HepG2 (cell line): ENCODE data around the gene DCLRE1C. TPM values are rescaled to one million over a fixed set of nuclear protein-coding genes. Genes with fewer than 3 reads are reported as not detected.

Experiments
- DNMT1 ChIP-seq: sonication (generic); formaldehyde crosslinking; IDR thresholded peaks from 2 replicates; pipeline ENCODE4 v1.5.1; 2020; ENCODE audit warnings: mild to moderate bottlenecking, missing genetic modification reagents
- ZNF3 ChIP-seq: IDR thresholded peaks from 2 replicates; pipeline ENCODE4 v1.7.0; 2017; ENCODE audit warnings: inconsistent platforms
- ZNF33A ChIP-seq: sonication (generic); formaldehyde crosslinking; IDR thresholded peaks from 2 replicates; pipeline ENCODE4 v1.5.1; 2020; ENCODE audit warnings: missing genetic modification reagents, mild to moderate bottlenecking, moderate library complexity, borderline replicate concordance
- ZNF703 ChIP-seq: sonication (generic); formaldehyde crosslinking; IDR thresholded peaks from 2 replicates; pipeline ENCODE4 v1.5.1; 2020; ENCODE audit warnings: missing genetic modification reagents, mild to moderate bottlenecking, moderate library complexity, borderline replicate concordance
- polyA plus RNA-seq, 8 experiments: library from polyadenylated mRNA; depleted of rRNA in 3 of 8; stranded (reverse) in 7 of 8; unstranded in 1 of 8; fragments of >200 nt; fragmentation: Illumina TruSeq in 4 of 8; extraction: Trizol in 4 of 8; gene quantifications; 2 replicates each; pipeline versions ENCODE4 v1.2.1 to v1.2.3, GENCODE V29; 2011 to 2016; ENCODE audit warnings: low read depth in 4 of 8, missing spikeins in 1 of 8, mixed read lengths in 1 of 8; ENCODE audit not compliant: insufficient read depth in 1 of 8
- total RNA-seq, 5 experiments: library from RNA; depleted of rRNA; stranded (reverse); fragments of >200 nt; fragmentation: Illumina TruSeq; extraction: Trizol; gene quantifications; 2 replicates each; pipeline ENCODE4 v1.2.3, GENCODE V29; 2016; ENCODE audit warnings: low read depth in 1 of 5
- TF ChIP-seq, protein P1 (sequence below): sonication (generic); formaldehyde crosslinking; IDR thresholded peaks from 2 replicates; pipeline ENCODE4 v1.8.1; 2023; ENCODE audit warnings: mild to moderate bottlenecking, inconsistent platforms, moderate library complexity, missing genetic modification reagents, borderline replicate concordance
- TF ChIP-seq, protein P2 (sequence below), 2 experiments: sonication (generic) in 1 of 2; formaldehyde crosslinking in 1 of 2; IDR thresholded peaks; 2 replicates each; pipeline versions ENCODE4 v1.4.0 to v1.6.1; 2016 to 2020; ENCODE audit warnings: borderline replicate concordance in 1 of 2, low read depth in 1 of 2, mild to moderate bottlenecking in 1 of 2, missing genetic modification reagents in 1 of 2

DCLRE1C gene
- total and polyA plus RNA-seq, 2 of the 13 experiments (the other 11 are each of a cell fraction or from before 2014, with no cell fraction given) = 3.0 to 10.3 TPM

DNA sequence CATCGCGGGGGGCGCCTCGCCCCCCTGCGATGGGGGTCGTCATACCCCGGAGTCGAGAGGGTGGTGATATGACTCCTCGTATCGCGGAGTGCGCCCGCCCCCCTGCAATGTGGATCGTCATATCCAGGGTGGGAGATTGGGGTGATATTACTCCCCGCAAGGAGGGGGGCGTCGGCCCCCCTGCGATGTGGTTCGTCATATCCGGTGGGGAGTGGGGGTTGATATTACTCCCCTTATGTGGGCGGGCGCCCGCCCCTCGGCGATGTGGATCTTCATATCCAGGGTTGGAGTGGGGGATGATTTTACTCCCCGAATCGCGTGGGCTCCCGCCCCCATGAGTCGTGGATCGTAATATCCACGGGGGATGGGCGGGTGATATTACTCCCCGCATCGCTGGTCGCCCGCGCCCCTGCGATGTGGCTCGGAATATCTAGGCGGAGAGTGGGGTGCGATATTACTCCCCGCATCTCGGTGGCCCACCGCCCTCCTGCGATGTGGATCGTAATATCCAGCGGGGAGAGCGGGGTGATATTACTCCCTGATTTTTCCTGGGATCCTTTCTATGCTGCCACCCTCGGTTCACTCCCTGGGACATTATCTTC is 42.2 kb upstream of the DCLRE1C start (continued):
- TF ChIP-seq, protein P1, sequence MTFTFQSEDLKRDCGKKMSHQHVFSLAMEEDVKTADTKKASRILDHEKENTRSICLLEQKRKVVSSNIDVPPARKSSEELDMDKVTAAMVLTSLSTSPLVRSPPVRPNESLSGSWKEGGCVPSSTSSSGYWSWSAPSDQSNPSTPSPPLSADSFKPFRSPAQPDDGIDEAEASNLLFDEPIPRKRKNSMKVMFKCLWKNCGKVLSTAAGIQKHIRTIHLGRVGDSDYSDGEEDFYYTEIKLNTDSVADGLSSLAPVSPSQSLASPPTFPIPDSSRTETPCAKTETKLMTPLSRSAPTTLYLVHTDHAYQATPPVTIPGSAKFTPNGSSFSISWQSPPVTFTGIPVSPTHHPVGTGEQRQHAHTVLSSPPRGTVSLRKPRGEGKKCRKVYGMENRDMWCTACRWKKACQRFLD (CRISPR knock-in tag) = no peak
- no peak for TF ChIP-seq ZNF33A
- TF ChIP-seq, protein P2, sequence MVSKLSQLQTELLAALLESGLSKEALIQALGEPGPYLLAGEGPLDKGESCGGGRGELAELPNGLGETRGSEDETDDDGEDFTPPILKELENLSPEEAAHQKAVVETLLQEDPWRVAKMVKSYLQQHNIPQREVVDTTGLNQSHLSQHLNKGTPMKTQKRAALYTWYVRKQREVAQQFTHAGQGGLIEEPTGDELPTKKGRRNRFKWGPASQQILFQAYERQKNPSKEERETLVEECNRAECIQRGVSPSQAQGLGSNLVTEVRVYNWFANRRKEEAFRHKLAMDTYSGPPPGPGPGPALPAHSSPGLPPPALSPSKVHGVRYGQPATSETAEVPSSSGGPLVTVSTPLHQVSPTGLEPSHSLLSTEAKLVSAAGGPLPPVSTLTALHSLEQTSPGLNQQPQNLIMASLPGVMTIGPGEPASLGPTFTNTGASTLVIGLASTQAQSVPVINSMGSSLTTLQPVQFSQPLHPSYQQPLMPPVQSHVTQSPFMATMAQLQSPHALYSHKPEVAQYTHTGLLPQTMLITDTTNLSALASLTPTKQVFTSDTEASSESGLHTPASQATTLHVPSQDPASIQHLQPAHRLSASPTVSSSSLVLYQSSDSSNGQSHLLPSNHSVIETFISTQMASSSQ (IDR thresholded peaks at IDR 0.05; ENCODE audit: low read depth) = no peak
- TF ChIP-seq, protein P2 (CRISPR knock-in tag; IDR thresholded peaks at IDR 0.05; ENCODE audit: borderline replicate concordance) = no peak
- no peak for TF ChIP-seq DNMT1
- no peak for TF ChIP-seq ZNF3 (CRISPR knock-in tag)
- no peak for TF ChIP-seq ZNF703 (CRISPR knock-in tag)
- TF ChIP-seq, all 625 proteins: peak for 0
